ENCODE measurements around the gene GRIA1.

- TF ChIP-seq CTCF (IDR thresholded peaks at IDR 0.05): no peak
- TF ChIP-seq EP300 (IDR thresholded peaks at IDR 0.05): no peak
- no peak for TF ChIP-seq POLR2A (IDR thresholded peaks at IDR 0.05)
These were observed 26.8 kb downstream of the GRIA1 start for GRCh38 chr5:153517241-153517611.
